Natural killer cell (primary cell): ENCODE results near the gene ESPNL. TPM values are rescaled to one million over a fixed set of nuclear protein-coding genes. Genes with fewer than 3 reads are reported as not detected.
A peak's percentile ranks its signal among the peaks of the same experiment; 100 is the strongest.

Source experiments
- ATAC-seq, 3 donors: fragments of 150-1000 bp in 2 of 3; fragments of 200-7000 bp in 1 of 3; cut with Tn5 transposase; 1 replicate in 1 of 3; 2 replicates in 2 of 3; pipeline ENCODE4 v1.10.0; 2021; ENCODE audit warnings: mild to moderate bottlenecking in 2 of 3, moderate library complexity in 2 of 3
- DNase-seq, 2 donors: peaks; one replicate each; pipeline versions ENCODE4 v3.0.0 to v3.0.0-alpha.2; 2013 to 2021; ENCODE audit warnings: mixed read lengths in 1 of 2
- H3K27ac ChIP-seq: one replicate; pipeline ENCODE4 v1.5.1; 2013; ENCODE audit warnings: mild to moderate bottlenecking, low read length
- H3K27me3 ChIP-seq: one replicate; pipeline ENCODE4 v1.6.1; 2013; ENCODE audit warnings: low read length; ENCODE audit not compliant: control insufficient read depth, insufficient read depth
- H3K36me3 ChIP-seq: one replicate; pipeline ENCODE4 v1.6.1; 2013; ENCODE audit warnings: low read length; ENCODE audit not compliant: control insufficient read depth, insufficient read depth
- H3K4me1 ChIP-seq: one replicate; pipeline ENCODE4 v1.6.1; 2013; ENCODE audit warnings: low read length; ENCODE audit not compliant: control insufficient read depth, insufficient read depth
- H3K4me3 ChIP-seq: one replicate; pipeline ENCODE4 v1.5.1; 2013; ENCODE audit warnings: low read length
- H3K9me3 ChIP-seq: one replicate; pipeline ENCODE4 v1.6.1; 2013; ENCODE audit warnings: low read length; ENCODE audit not compliant: control insufficient read depth, insufficient read depth
- H3K27ac Mint-ChIP-seq, 2 donors: one replicate each; pipeline ENCODE4 v1.8.0; 2022; ENCODE audit warnings: mild to moderate bottlenecking in 2 of 2, mixed read lengths in 2 of 2, moderate library complexity in 1 of 2
- H3K27me3 Mint-ChIP-seq, 2 donors: one replicate each; pipeline ENCODE4 v1.8.0; 2022; ENCODE audit warnings: low read depth in 2 of 2, mixed read lengths in 2 of 2
- H3K36me3 Mint-ChIP-seq: one replicate; pipeline ENCODE4 v1.8.0; 2022; ENCODE audit warnings: mixed read lengths
- H3K4me1 Mint-ChIP-seq, 2 donors: one replicate each; pipeline ENCODE4 v1.8.0; 2022; ENCODE audit warnings: mixed read lengths in 2 of 2
- H3K4me3 Mint-ChIP-seq: one replicate; pipeline ENCODE4 v1.8.0; 2022; ENCODE audit warnings: mild to moderate bottlenecking, moderate library complexity, mixed read lengths
- H3K9me3 Mint-ChIP-seq, 2 donors: one replicate each; pipeline ENCODE4 v1.8.0; 2022; ENCODE audit warnings: mixed read lengths in 2 of 2
- WGBS: methylation state at CpG from one replicate; pipeline ENCODE4 v1.1.7; 2013; ENCODE audit warnings: missing lambda C conversion rate; ENCODE audit not compliant: insufficient coverage; 5-methylcytosine and 5-hydroxymethylcytosine counted together
- intact Hi-C: fragments of 100-400 bp; cut with micrococcal nuclease; formaldehyde crosslinking; loops from one replicate; pipeline ENCODE4 v1.14.2; 2022
- total RNA-seq, 4 donors: library from RNA; stranded (reverse); fragments of 120-200 nt in 1 of 4; gene quantifications; one replicate each; pipeline versions ENCODE4 v1.2.3 to v1.2.4, GENCODE V29; 2013 to 2022
- TF ChIP-seq, protein P1 (sequence below): fragments of 200-600 bp; IDR thresholded peaks from one replicate; pipeline ENCODE4 v1.8.0; 2022; ENCODE audit warnings: antibody characterized with exemption

Gene ESPNL
- total RNA-seq, 3 donors from 2014 or later (not counting 1 experiment from before 2014, with no cell fraction given) = not detected

DNA sequence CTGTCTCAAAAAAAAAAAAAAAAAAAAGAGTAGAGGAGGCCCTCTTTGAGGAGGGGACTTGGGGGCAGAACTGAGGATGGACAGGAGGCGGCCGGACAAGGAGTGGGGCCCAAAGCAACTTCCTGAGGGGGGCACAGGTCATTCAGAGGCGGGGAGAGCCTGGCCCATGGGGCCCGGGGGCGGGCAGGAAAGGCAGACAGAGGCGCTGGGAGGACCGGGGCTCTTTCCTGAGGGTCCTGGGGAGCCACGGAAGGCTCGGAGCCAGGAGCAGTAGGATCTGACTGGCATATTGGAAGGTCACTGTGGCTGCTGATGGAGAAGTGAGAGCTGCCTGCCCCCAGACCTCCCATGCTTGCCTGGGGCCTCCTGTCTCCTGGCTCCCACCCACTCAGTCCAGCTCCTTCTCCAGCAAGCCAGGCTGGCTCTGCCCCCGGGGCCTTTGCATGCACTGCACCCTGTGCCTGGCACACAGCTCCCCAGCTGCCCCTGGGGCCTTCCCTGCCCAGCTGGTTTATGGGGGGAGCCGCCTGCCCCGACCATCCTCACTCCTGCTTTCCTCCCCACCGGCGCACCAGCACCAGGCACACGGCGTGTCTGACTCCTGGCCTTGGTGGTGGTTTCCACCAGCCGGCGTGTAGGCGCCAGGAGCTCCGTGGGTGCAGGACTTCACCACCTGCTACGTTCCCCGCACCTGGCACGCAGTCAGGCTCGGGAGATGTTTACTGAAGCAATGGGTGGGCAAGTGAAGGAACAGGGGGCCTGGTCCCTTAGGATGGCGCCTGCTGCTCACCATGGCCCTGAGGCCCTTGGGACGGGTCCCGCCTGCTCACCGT is 5.6 kb downstream of the ESPNL start:
- Mint-ChIP-seq H3K4me3 (no peak overlapping the region), H3K9me3 (no peaks in the 10 kb centered on the region), H3K27ac (no peak overlapping the region), H3K36me3 (no peaks in the 10 kb centered on the region), H3K4me1 (peaks cover 0 to 9% of the 10 kb centered on the region in 2 donors), H3K27me3 (no peaks in the 10 kb centered on the region)
- peaks cover 24% of the 10 kb centered on the region for H3K4me1 ChIP-seq
- intact Hi-C loops = no loop called here
- TF ChIP-seq, protein P1, sequence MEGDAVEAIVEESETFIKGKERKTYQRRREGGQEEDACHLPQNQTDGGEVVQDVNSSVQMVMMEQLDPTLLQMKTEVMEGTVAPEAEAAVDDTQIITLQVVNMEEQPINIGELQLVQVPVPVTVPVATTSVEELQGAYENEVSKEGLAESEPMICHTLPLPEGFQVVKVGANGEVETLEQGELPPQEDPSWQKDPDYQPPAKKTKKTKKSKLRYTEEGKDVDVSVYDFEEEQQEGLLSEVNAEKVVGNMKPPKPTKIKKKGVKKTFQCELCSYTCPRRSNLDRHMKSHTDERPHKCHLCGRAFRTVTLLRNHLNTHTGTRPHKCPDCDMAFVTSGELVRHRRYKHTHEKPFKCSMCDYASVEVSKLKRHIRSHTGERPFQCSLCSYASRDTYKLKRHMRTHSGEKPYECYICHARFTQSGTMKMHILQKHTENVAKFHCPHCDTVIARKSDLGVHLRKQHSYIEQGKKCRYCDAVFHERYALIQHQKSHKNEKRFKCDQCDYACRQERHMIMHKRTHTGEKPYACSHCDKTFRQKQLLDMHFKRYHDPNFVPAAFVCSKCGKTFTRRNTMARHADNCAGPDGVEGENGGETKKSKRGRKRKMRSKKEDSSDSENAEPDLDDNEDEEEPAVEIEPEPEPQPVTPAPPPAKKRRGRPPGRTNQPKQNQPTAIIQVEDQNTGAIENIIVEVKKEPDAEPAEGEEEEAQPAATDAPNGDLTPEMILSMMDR = no peak
- no peaks in the 10 kb centered on the region for H3K36me3 ChIP-seq
- no peak for ATAC-seq
- H3K9me3 ChIP-seq = no peaks in the 10 kb centered on the region
- no peak for DNase-seq
- H3K4me3 ChIP-seq = no peak overlapping the region
- H3K27me3 ChIP-seq = no peaks in the 10 kb centered on the region
- whole genome bisulfite sequencing = 89% methylated on average over 28 of the region's 28 CpGs
- no peak overlapping the region for H3K27ac ChIP-seq

DNA sequence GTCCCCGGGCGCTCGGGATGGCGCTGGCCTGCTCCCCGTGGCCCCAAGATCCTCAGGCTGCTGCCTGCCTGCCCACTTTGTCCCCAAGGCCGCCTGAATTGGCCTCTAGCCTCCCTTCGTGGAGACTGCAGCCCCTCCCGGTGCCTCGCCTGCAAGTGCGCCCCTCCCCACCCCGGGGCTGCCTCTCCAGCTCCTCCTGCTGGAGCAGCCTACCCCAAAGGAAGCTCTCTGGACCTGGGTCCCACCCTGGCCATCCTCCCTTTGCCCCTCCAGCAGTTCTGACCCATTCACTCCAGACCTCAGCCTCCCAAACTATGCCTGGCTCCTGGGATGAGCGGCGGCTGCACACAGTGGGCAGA is 6.2 kb downstream of the ESPNL start:
- Mint-ChIP-seq H3K27me3 (no peaks in the 10 kb centered on the region), H3K36me3 (no peaks in the 10 kb centered on the region), H3K4me3 (no peak overlapping the region), H3K4me1 (peaks cover 0 to 9% of the 10 kb centered on the region in 2 donors), H3K27ac (no peak overlapping the region), H3K9me3 (no peaks in the 10 kb centered on the region)
- Histone ChIP-seq H3K9me3 (no peaks in the 10 kb centered on the region), H3K36me3 (no peaks in the 10 kb centered on the region), H3K4me1 (peaks cover 24% of the 10 kb centered on the region), H3K27ac (no peak overlapping the region), H3K4me3 (no peak overlapping the region), H3K27me3 (no peaks in the 10 kb centered on the region)
- WGBS = 86% methylated on average over 13 of the region's 13 CpGs
- TF ChIP-seq, protein P1 = no peak
- ATAC-seq = no peak
- DNase-seq = no peak
- intact Hi-C loops = no loop called here

DNA sequence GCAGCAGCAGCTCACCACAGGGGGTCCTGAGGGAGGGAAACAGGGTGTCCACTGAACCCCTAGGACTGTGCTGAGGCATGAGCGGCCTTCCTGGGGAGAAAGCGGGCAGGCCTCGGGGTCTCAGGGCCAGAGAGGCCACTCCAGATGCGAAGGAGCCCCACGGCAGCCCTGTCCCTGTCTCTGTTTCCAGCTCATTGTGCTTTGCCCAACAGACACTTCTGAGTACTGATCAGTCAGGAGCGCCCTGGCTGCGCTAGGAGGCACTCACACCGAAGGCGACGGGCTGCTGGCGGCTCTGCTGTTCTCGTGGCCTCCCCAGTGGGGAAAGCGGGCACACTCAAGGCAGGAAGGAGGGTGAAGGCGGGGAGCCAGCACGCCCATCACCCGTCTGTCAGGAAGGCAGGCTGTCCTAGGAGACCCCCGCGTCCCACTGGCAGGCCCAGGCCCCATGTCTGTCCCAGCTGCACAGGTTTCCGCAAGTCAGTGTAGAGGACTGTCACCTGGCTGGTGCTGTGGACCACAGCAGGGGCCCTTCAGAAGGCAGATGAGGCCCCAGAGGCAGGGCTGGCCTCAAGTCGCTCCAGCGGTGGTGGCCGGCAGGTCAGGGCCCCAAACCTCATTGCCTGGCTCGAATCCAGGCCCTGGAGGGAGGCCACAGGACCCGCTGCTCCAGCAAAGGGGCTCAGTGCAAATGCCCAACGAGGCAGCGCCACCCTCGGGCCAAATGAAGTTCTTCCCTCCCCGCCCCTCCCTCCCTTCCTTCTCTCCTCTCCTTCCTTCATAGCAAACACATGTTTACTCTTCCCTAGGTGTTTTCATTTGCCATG is 6.8 kb downstream of the ESPNL start:
- peaks cover 24% of the 10 kb centered on the region for H3K4me1 ChIP-seq
- H3K4me3 Mint-ChIP-seq = no peak overlapping the region
- H3K4me1 Mint-ChIP-seq = peaks cover 0 to 9% of the 10 kb centered on the region in 2 donors
- no peak overlapping the region for H3K27ac ChIP-seq
- no peaks in the 10 kb centered on the region for H3K36me3 ChIP-seq
- intact Hi-C loops = no loop called here
- no peaks in the 10 kb centered on the region for H3K9me3 ChIP-seq
- no peaks in the 10 kb centered on the region for H3K27me3 ChIP-seq
- H3K36me3 Mint-ChIP-seq = no peaks in the 10 kb centered on the region
- DNase-seq (no peak), ATAC-seq (no peak)
- WGBS = 77% methylated on average over 28 of the region's 28 CpGs
- TF ChIP-seq, protein P1 = peak; percentile 16
- H3K4me3 ChIP-seq = no peak overlapping the region
- no peak overlapping the region for H3K27ac Mint-ChIP-seq
- H3K27me3 Mint-ChIP-seq = no peaks in the 10 kb centered on the region
- no peaks in the 10 kb centered on the region for H3K9me3 Mint-ChIP-seq
